ENCODE data around the gene NRCAM. TPM values are rescaled to one million over a fixed set of nuclear protein-coding genes. Genes with fewer than 3 reads are reported as not detected.

The NRCAM gene
- total and polyA plus RNA-seq, 10 of the 15 experiments (the other 5 are each of a cell fraction or from before 2014, with no cell fraction given): 0.30 to 2.0 (median 1.0) TPM

DNA sequence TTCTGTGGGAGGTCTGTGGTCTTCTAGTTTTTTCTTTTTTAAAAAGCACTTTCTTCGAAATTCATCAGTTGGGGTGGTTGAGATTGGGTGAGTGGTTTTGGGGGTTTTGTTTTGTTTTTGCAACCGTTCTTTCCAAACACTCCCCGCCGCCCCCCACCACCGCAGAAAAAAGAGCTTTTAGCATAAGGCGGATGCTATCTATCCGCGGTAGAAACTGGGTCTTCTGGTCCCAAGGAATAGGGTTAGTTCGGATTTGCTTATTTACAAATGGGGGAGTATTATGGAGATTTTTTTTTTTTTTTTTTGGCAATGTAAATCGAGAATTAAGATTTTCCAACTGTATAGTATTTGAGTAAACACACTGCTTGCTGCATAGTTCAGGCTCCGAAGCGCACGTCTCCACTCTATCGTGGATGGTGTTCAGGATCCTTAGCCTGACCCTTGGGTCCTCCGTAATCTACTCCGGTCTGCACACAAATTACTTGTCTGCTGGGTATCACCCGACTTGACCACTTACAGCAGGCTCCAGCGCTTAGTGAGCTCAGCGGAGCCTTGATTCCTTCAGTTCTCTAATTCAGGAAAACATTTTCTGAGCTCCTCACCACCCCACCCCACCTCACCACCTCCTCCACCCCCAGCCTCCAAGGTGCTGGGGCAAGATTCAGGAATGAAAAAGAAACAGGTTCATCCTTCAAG, 757 bp upstream of the NRCAM start (continued):
- no peak for TF ChIP-seq IKZF2 (IDR thresholded peaks at IDR 0.05)
- TF ChIP-seq EP300 (IDR thresholded peaks at IDR 0.05; ENCODE audit: borderline replicate concordance in 1 of 2, control insufficient read depth in 1 of 2, low read depth in 2 of 2, low read length in 2 of 2): no peak
- TF ChIP-seq PRDM15 (CRISPR knock-in tag; IDR thresholded peaks at IDR 0.05): no peak
- TF ChIP-seq RCOR1 (conservative IDR thresholded peaks at IDR 0.05; ENCODE audit: low read depth, low read length): no peak
- no peak for TF ChIP-seq PAX8 (IDR thresholded peaks at IDR 0.05)
- TF ChIP-seq, protein P1, sequence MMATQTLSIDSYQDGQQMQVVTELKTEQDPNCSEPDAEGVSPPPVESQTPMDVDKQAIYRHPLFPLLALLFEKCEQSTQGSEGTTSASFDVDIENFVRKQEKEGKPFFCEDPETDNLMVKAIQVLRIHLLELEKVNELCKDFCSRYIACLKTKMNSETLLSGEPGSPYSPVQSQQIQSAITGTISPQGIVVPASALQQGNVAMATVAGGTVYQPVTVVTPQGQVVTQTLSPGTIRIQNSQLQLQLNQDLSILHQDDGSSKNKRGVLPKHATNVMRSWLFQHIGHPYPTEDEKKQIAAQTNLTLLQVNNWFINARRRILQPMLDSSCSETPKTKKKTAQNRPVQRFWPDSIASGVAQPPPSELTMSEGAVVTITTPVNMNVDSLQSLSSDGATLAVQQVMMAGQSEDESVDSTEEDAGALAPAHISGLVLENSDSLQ (IDR thresholded peaks at IDR 0.05): no peak
- no peak for TF ChIP-seq SUZ12 (IDR thresholded peaks at IDR 0.05; ENCODE audit: unreplicated experiment)
- TF ChIP-seq EZH2 (IDR thresholded peaks at IDR 0.05; ENCODE audit: borderline replicate concordance, control insufficient read depth, low read depth, low read length): no peak
- TF ChIP-seq SMC3 (IDR thresholded peaks at IDR 0.05; ENCODE audit: borderline replicate concordance, low read length): no peak
